GM12878 (cell line): Measurements from ENCODE around the gene PIAS1. TPM values are rescaled to one million over a fixed set of nuclear protein-coding genes. Genes with fewer than 3 reads are reported as not detected.

Experiments used
- ATAC-seq: fragments of 200-7000 bp; cut with Tn5 transposase; 3 replicates; pipeline ENCODE4 v1.9.1; 2020; ENCODE audit warnings: mild to moderate bottlenecking, moderate library complexity
- BruUV-seq: library from RNA; stranded (reverse); fragments of 400-500 nt; replicated peaks from 2 replicates; lab custom pipeline; 2021; lab: Mats Ljungman, UMichigan
- CTCF ChIA-PET: fragments of 300-600 bp; sonication (Branson Sonifier 250); formaldehyde crosslinking; extraction: SDS; loops from one replicate; lab custom pipeline; 2021; ENCODE audit warnings: inconsistent platforms; lab: Yijun Ruan, JAX
- POLR2A ChIA-PET: fragments of 350-600 bp; formaldehyde crosslinking; extraction: SDS; loops from one replicate; lab custom pipeline; 2021; ENCODE audit warnings: inconsistent platforms; lab: Charles Lee
- RAD21 ChIA-PET: fragments of 300-600 bp; sonication (Branson Sonifier 250); formaldehyde crosslinking; loops from one replicate; lab custom pipeline; 2023; ENCODE audit warnings: antibody characterized with exemption; ENCODE audit not compliant: unreplicated experiment; lab: Charles Lee
- SMC1A ChIA-PET: fragments of 300-600 bp; sonication (Branson Sonifier 250); formaldehyde crosslinking; loops from one replicate; lab custom pipeline; 2023; ENCODE audit not compliant: unreplicated experiment, uncharacterized antibody; lab: Charles Lee
- DNase-seq: peaks from one replicate; pipeline ENCODE4 v3.0.0-alpha.2; 2011; ENCODE audit warnings: low read depth, low spot score
- FAIRE-seq: peaks from 3 replicates; lab custom pipeline; 2011; peaks lifted over from hg19 to GRCh38; lab: Jason Lieb, UNC
- H2AFZ ChIP-seq: 2 replicates; pipeline ENCODE4 v1.6.0; 2011; ENCODE audit warnings: low read depth, low read length, control low read depth; ENCODE audit not compliant: control insufficient read depth
- H3K27ac ChIP-seq: 2 replicates; pipeline ENCODE4 v1.5.1; 2011; ENCODE audit warnings: control low read depth; ENCODE audit not compliant: control insufficient read depth, insufficient read depth
- H3K27me3 ChIP-seq, 2 experiments: replicated peaks in 1 of 2; 2 replicates each; pipeline versions ENCODE4 v1.6.0 to v1.6.1; 2011; ENCODE audit warnings: low read length in 1 of 2; ENCODE audit not compliant: control insufficient read depth in 2 of 2, insufficient read depth in 2 of 2
- H3K36me3 ChIP-seq, 2 experiments: 2 replicates each; pipeline ENCODE4 v1.5.1; 2011; ENCODE audit warnings: low read length in 1 of 2; ENCODE audit not compliant: control insufficient read depth in 2 of 2, insufficient read depth in 2 of 2
- H3K4me1 ChIP-seq: 2 replicates; pipeline ENCODE4 v1.6.1; 2011; ENCODE audit warnings: mild to moderate bottlenecking, low read length, moderate library complexity, mixed read lengths; ENCODE audit not compliant: control insufficient read depth, insufficient read depth
- H3K4me2 ChIP-seq: 2 replicates; pipeline ENCODE4 v1.6.0; 2011; ENCODE audit warnings: control low read depth; ENCODE audit not compliant: control insufficient read depth, insufficient read depth
- H3K4me3 ChIP-seq: fragments of 200-600 bp; sonication (generic); 2 replicates; pipeline ENCODE4 v1.5.1; 2016
- H3K79me2 ChIP-seq: 2 replicates; pipeline ENCODE4 v1.6.0; 2011; ENCODE audit warnings: low read length; ENCODE audit not compliant: control insufficient read depth, insufficient read depth
- H3K9ac ChIP-seq: 2 replicates; pipeline ENCODE4 v1.8.0; 2011; ENCODE audit warnings: low read length, control low read depth, mixed read lengths; ENCODE audit not compliant: control insufficient read depth, insufficient read depth
- H3K9me3 ChIP-seq: replicated peaks from 3 replicates; pipeline ENCODE4 v1.5.1; 2011; ENCODE audit warnings: mild to moderate bottlenecking, low read length; ENCODE audit not compliant: control insufficient read depth, insufficient read depth
- H4K20me1 ChIP-seq: 2 replicates; pipeline ENCODE4 v1.6.0; 2011; ENCODE audit not compliant: control insufficient read depth, insufficient read depth
- NFXL1 ChIP-seq: fragments of 450-650 bp; IDR thresholded peaks from 2 replicates; pipeline ENCODE4 v1.6.1; 2017; ENCODE audit warnings: antibody characterized with exemption, mild to moderate bottlenecking, borderline replicate concordance
- ZBTB4 ChIP-seq: fragments of 450-650 bp; formaldehyde crosslinking; IDR thresholded peaks from 2 replicates; pipeline ENCODE4 v1.4.0; 2022; ENCODE audit warnings: mild to moderate bottlenecking, moderate library complexity
- ZNF384 ChIP-seq: IDR thresholded peaks from 2 replicates; pipeline ENCODE4 v1.6.1; 2012; ENCODE audit warnings: low read depth, mild to moderate bottlenecking, low read length, improper control_type of control experiment, borderline replicate concordance
- ZZZ3 ChIP-seq: IDR thresholded peaks from 2 replicates; pipeline ENCODE4 v1.6.1; 2011; ENCODE audit warnings: low read depth; ENCODE audit not compliant: control insufficient read depth, insufficient read length
- WGBS: methylation state at CpG from one replicate; pipeline ENCODE4 v1.1.6; 2016; ENCODE audit warnings: low lambda C conversion rate; ENCODE audit not compliant: insufficient replicate concordance, insufficient coverage; ENCODE audit errors: missing lambda C conversion rate; 5-methylcytosine and 5-hydroxymethylcytosine counted together
- in situ Hi-C: fragments of 300-500 bp; cut with MboI; formaldehyde crosslinking; loops from 9 replicates; pipeline ENCODE4 v1.14.3; 2018; ENCODE audit warnings: mixed read lengths
- intact Hi-C: fragments of 100-400 bp; cut with micrococcal nuclease; formaldehyde crosslinking; loops from one replicate; pipeline ENCODE4 v1.14.2; 2022; ENCODE audit not compliant: unreplicated experiment
- polyA plus RNA-seq, 11 experiments: library from polyadenylated mRNA; depleted of rRNA in 4 of 11; unstranded in 6 of 11; stranded (reverse) in 5 of 11; fragments of >200 nt; fragmentation: Nextera tagmentation in 4 of 11; fragmentation: Illumina TruSeq in 1 of 11; extraction: Ambion mirVana in 4 of 11; extraction: Trizol in 1 of 11; gene quantifications; 1 replicate in 1 of 11; 2 replicates in 10 of 11; pipeline versions ENCODE4 v1.2.1 to v1.2.3, GENCODE V29; 2011 to 2016; ENCODE audit warnings: inconsistent platforms in 2 of 11, missing spikeins in 2 of 11, low read depth in 1 of 11
- total RNA-seq, 4 experiments: library from RNA; depleted of rRNA in 3 of 4; stranded (reverse); fragments of >200 nt in 3 of 4; fragmentation: Illumina TruSeq in 1 of 4; extraction: Trizol in 1 of 4; gene quantifications; 2 replicates each; pipeline versions ENCODE4 v1.2.1 to v1.2.3, GENCODE V29; 2013 to 2021
- TF ChIP-seq, protein P1 (sequence below): IDR thresholded peaks from 2 replicates; pipeline ENCODE4 v1.6.1; 2012; ENCODE audit warnings: low read depth, low read length, improper control_type of control experiment
- TF ChIP-seq, protein P2 (sequence below): IDR thresholded peaks from 2 replicates; pipeline ENCODE4 v1.6.1; 2012; ENCODE audit warnings: mild to moderate bottlenecking, low read depth, low read length
- TF ChIP-seq, protein P3 (sequence below): fragments of 450-650 bp; IDR thresholded peaks from 2 replicates; pipeline ENCODE4 v1.6.1; 2017; ENCODE audit warnings: borderline replicate concordance

PIAS1 gene
- total and polyA plus RNA-seq, 10 of the 15 experiments (the other 5 are each of a cell fraction or from before 2014, with no cell fraction given) = 20.2 to 96.3 (median 37.0) TPM

- FAIRE-seq (no peak), DNase-seq (no peak), ATAC-seq (no peak)
- no peak overlapping the region for H3K27ac ChIP-seq
- TF ChIP-seq ZBTB4 (CRISPR knock-in tag) (no peak), ZNF384 (no peak), ZZZ3 (no peak), NFXL1 (no peak)
- TF ChIP-seq, protein P1, sequence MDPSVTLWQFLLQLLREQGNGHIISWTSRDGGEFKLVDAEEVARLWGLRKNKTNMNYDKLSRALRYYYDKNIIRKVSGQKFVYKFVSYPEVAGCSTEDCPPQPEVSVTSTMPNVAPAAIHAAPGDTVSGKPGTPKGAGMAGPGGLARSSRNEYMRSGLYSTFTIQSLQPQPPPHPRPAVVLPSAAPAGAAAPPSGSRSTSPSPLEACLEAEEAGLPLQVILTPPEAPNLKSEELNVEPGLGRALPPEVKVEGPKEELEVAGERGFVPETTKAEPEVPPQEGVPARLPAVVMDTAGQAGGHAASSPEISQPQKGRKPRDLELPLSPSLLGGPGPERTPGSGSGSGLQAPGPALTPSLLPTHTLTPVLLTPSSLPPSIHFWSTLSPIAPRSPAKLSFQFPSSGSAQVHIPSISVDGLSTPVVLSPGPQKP = no peak
- TF ChIP-seq, protein P2, sequence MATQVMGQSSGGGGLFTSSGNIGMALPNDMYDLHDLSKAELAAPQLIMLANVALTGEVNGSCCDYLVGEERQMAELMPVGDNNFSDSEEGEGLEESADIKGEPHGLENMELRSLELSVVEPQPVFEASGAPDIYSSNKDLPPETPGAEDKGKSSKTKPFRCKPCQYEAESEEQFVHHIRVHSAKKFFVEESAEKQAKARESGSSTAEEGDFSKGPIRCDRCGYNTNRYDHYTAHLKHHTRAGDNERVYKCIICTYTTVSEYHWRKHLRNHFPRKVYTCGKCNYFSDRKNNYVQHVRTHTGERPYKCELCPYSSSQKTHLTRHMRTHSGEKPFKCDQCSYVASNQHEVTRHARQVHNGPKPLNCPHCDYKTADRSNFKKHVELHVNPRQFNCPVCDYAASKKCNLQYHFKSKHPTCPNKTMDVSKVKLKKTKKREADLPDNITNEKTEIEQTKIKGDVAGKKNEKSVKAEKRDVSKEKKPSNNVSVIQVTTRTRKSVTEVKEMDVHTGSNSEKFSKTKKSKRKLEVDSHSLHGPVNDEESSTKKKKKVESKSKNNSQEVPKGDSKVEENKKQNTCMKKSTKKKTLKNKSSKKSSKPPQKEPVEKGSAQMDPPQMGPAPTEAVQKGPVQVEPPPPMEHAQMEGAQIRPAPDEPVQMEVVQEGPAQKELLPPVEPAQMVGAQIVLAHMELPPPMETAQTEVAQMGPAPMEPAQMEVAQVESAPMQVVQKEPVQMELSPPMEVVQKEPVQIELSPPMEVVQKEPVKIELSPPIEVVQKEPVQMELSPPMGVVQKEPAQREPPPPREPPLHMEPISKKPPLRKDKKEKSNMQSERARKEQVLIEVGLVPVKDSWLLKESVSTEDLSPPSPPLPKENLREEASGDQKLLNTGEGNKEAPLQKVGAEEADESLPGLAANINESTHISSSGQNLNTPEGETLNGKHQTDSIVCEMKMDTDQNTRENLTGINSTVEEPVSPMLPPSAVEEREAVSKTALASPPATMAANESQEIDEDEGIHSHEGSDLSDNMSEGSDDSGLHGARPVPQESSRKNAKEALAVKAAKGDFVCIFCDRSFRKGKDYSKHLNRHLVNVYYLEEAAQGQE = no peak
- TF ChIP-seq, protein P3, sequence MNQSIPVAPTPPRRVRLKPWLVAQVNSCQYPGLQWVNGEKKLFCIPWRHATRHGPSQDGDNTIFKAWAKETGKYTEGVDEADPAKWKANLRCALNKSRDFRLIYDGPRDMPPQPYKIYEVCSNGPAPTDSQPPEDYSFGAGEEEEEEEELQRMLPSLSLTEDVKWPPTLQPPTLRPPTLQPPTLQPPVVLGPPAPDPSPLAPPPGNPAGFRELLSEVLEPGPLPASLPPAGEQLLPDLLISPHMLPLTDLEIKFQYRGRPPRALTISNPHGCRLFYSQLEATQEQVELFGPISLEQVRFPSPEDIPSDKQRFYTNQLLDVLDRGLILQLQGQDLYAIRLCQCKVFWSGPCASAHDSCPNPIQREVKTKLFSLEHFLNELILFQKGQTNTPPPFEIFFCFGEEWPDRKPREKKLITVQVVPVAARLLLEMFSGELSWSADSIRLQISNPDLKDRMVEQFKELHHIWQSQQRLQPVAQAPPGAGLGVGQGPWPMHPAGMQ = no peak
- SMC1A ChIA-PET = no interaction called here
- no peaks in the 10 kb centered on the region for H3K27me3 ChIP-seq
- intact Hi-C loops = no loop called here
- in situ Hi-C loops = no loop called here
- no peaks in the 10 kb centered on the region for H3K36me3 ChIP-seq
- H4K20me1 ChIP-seq = no peaks in the 10 kb centered on the region
- H3K4me2 ChIP-seq = no peak overlapping the region
- peaks cover 6% of the 10 kb centered on the region; the same call in 2 of the 3 replicates for H3K9me3 ChIP-seq
- no peak overlapping the region for H3K9ac ChIP-seq
- no TSS peak for BruUV-seq
- no peaks in the 10 kb centered on the region for H3K79me2 ChIP-seq
- H2AFZ ChIP-seq = no peak overlapping the region
- CTCF ChIA-PET = no interaction called here
- 89% methylated on average over 1 of the region's 1 CpG for WGBS
- POLR2A ChIA-PET = interaction anchor here (1.2 kb wide), 1 partner anchor 24 kb away, joined by 3 read pairs; no protein-coding TSS in a partner anchor
- peaks cover 3% of the 10 kb centered on the region; the same call in 1 of the 2 replicates for H3K4me1 ChIP-seq
- RAD21 ChIA-PET = no interaction called here
- no peak overlapping the region for H3K4me3 ChIP-seq
These were observed 14.0 kb upstream of the PIAS1 start for GRCh38 chr15:68040144-68040543.
